Suprapubic skin (tissue), 4 donors: ENCODE results near the gene MTMR6.

Source experiments
- CTCF ChIP-seq, 2 donors: fragments of 200-600 bp in 1 of 2; fragments of 450-650 bp in 1 of 2; sonication (generic) in 1 of 2; IDR thresholded peaks; one replicate each; pipeline ENCODE4 v1.5.1; 2016 to 2019; ENCODE audit warnings: antibody characterized with exemption in 2 of 2, mild to moderate bottlenecking in 1 of 2, moderate library complexity in 1 of 2
- EP300 ChIP-seq: sonication (generic); formaldehyde crosslinking; IDR thresholded peaks from one replicate; pipeline ENCODE4 v1.6.1; 2017; ENCODE audit warnings: antibody characterized with exemption
- POLR2A ChIP-seq, 2 donors: fragments of 450-650 bp; IDR thresholded peaks; one replicate each; pipeline ENCODE4 v1.6.1; 2017; ENCODE audit warnings: antibody characterized with exemption in 2 of 2, mild to moderate bottlenecking in 2 of 2, moderate library complexity in 2 of 2
- POLR2AphosphoS5 ChIP-seq, 3 donors: sonication (generic); formaldehyde crosslinking; IDR thresholded peaks; one replicate each; pipeline ENCODE4 v1.6.1; 2017; ENCODE audit warnings: antibody characterized with exemption in 3 of 3

GRCh38 chr13:25281193-25281934, 5.9 kb downstream of the MTMR6 start:
- TF ChIP-seq POLR2AphosphoS5 (IDR thresholded peaks at IDR 0.05) (no peak), CTCF (IDR thresholded peaks at IDR 0.05) (no peak), EP300 (no peak), POLR2A (IDR thresholded peaks at IDR 0.05) (no peak)
